HFF-Myc (cell line): Measurements from ENCODE around the gene TPX2.

Experiments
- DNase-seq: peaks from one replicate; pipeline ENCODE4 v3.0.0-alpha.2; 2011; ENCODE audit warnings: low read depth; ENCODE audit errors: extremely low read depth
- H3K4me3 ChIP-seq: replicated peaks from 2 replicates; pipeline ENCODE4 v1.5.1; 2011; ENCODE audit warnings: low read depth, mild to moderate bottlenecking, control low read depth, low read length
- TF ChIP-seq, protein P1 (sequence below): IDR thresholded peaks from 2 replicates; pipeline ENCODE4 v1.5.1; 2012; ENCODE audit warnings: mild to moderate bottlenecking, low read depth, low read length, control low read depth; ENCODE audit errors: missing control alignments

TPX2 gene

DNA sequence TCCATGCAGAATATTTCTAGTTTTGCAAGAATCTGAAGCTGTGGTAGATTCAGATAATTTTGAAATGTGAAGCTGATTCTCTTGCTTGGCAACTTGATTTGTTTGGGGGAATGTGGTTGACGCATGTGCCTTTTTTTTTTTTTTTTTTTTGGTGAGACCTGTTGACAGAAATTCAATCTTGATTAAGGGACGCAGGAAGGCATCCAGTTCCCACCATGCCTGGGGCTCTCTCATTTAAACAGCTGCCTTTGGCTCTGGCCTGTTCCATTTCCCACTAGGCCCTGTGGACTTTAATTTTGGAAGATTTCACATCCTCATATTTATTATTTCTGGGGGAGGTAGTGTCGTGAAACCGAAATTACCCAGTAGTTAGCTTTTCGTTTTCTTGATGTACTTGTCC is 8.6 kb downstream of the TPX2 start:
- TF ChIP-seq, protein P1, sequence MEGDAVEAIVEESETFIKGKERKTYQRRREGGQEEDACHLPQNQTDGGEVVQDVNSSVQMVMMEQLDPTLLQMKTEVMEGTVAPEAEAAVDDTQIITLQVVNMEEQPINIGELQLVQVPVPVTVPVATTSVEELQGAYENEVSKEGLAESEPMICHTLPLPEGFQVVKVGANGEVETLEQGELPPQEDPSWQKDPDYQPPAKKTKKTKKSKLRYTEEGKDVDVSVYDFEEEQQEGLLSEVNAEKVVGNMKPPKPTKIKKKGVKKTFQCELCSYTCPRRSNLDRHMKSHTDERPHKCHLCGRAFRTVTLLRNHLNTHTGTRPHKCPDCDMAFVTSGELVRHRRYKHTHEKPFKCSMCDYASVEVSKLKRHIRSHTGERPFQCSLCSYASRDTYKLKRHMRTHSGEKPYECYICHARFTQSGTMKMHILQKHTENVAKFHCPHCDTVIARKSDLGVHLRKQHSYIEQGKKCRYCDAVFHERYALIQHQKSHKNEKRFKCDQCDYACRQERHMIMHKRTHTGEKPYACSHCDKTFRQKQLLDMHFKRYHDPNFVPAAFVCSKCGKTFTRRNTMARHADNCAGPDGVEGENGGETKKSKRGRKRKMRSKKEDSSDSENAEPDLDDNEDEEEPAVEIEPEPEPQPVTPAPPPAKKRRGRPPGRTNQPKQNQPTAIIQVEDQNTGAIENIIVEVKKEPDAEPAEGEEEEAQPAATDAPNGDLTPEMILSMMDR, result no peak
- no peak for DNase-seq
- no peak overlapping the region for H3K4me3 ChIP-seq

GRCh38 chr20:31749223-31749622 is 10.1 kb downstream of the TPX2 start:
- no peak for DNase-seq
- no peak overlapping the region for H3K4me3 ChIP-seq

GRCh38 chr20:31751126-31751525 is 12.0 kb downstream of the TPX2 start:
- no peak for DNase-seq
- TF ChIP-seq, protein P1, result no peak
- no peak overlapping the region for H3K4me3 ChIP-seq

More at GRCh38 chr20:31749223-31749622, 10.1 kb downstream of the TPX2 start:
- TF ChIP-seq, protein P1, result no peak

DNA sequence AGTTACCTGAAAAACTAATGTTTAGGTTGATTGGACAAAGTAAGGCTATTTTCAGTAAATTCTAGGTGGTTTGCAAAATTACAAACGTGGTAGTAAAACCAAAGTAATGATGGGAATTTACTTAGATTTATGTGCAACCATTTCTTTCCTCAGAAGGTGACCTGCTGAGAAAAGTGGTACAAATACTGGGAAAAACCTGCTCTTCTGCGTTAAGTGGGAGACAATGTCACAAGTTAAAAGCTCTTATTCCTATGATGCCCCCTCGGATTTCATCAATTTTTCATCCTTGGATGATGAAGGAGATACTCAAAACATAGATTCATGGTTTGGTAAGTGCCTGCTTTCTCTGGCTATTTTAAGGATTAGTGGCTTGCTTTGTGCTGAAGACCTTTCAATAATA is 18.2 kb downstream of the TPX2 start:
- DNase-seq, result no peak
- no peak overlapping the region for H3K4me3 ChIP-seq
- TF ChIP-seq, protein P1, result no peak

- TF ChIP-seq, protein P1, result no peak
These were observed 19.4 kb downstream of the TPX2 start for GRCh38 chr20:31758521-31758920.

DNA sequence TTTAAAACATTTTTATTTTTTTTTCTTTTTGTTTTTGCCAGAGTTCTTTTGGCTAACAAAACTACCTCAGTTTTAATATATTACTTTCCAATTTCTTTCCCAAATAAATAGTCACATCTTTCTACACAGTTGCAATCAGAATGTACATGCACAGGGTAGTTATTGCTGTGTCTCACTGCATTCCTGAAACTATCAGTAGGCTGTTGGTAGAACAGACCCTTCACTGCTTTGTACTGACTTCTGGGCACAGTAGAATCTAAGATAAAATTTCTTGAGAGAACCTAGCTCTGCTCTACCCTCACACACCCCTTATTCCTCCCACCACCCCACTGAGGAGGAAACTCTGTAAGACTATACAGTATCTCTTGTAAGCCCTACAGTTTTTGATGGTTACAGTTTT is 19.9 kb downstream of the TPX2 start:
- no peak overlapping the region for H3K4me3 ChIP-seq
- no peak for DNase-seq
- TF ChIP-seq, protein P1, result no peak

More at GRCh38 chr20:31758521-31758920, 19.4 kb downstream of the TPX2 start:
- DNase-seq, result no peak
- H3K4me3 ChIP-seq, result no peak overlapping the region

DNA sequence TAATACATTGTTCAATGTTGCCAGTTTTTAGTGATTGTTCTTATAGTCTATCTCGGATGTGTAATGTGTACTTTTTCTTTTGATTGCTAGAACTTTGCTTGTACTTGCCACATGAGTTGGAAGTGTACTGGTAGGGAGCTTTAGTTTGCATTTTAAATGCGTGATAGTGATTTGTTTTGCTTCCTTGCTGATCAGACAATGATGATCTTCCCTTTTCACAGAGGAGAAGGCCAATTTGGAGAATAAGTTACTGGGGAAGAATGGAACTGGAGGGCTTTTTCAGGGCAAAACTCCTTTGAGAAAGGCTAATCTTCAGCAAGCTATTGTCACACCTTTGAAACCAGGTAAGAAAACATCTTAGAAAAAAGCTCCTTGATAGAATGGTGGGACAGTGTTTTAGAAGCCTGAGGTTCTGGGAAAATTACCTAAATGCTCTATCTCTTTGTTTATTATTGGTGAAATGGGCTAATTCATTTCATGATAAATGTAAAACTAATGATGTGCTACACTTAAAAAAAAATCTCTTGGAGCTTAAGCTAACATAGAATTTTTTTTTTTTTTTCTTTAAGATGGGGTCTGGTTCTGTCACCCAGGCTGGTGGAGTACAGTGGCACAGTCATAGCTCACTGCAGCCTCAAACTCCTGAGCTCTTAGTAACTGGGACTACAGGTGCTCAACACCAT is 20.9 kb downstream of the TPX2 start:
- TF ChIP-seq, protein P1, result no peak
- no peak for DNase-seq
- no peak overlapping the region for H3K4me3 ChIP-seq
